Measurements from ENCODE around the gene UNK. TPM values are rescaled to one million over a fixed set of nuclear protein-coding genes. Genes with fewer than 3 reads are reported as not detected.

The UNK gene
- total RNA-seq, 2 experiments from 2014 or later = 33.7 to 36.1 TPM

DNA sequence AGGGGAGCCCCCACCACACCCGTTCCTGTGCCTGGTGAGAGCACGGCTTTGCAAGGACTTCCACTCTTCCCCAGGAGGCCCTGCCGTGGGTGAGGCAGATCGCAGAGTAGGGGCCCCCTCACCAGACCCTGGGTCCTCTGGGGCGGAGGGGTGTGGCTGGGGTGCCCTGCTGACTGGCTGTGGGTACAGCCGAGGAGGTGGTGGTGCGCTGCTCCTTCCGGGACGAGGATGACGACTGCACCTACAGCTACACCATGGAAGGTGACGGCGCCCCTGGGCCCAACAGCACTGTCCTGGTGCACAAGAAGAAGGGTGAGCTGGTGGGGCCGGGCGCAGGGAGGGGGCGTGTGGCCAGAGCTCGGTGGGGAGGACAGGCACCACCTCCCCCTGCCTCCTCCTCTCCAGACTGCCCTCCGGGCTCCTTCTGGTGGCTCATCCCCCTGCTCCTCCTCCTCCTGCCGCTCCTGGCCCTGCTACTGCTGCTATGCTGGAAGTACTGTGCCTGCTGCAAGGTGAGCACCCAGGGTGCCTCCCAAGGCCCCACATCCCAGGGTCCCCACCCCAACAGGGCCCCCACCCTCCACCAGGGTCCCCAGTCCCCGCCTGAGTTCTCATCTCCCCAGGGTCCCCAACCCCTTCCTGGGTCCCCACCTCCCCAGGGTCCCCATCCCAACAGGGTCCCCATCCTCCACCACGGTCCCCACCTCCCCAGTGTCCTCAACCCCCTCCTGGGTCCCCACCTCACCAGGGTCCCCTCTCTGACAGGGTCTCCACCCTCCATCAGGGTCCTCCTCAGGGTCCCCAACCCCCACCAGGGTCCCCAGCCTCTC, 47.3 kb upstream of the UNK start:
- ChIA-PET POLR2A (no interaction called here), CTCF (no interaction called here)
- Histone ChIP-seq H3K27me3 (ENCODE audit: control insufficient read depth in 1 of 2, insufficient read depth in 2 of 2, low read length in 2 of 2) (no peaks in the 10 kb centered on the region), H3K36me3 (ENCODE audit: insufficient read depth, low read length) (no peaks in the 10 kb centered on the region), H3K9me3 (ENCODE audit: control insufficient read depth in 1 of 2, insufficient read depth in 1 of 2, low read length in 2 of 2) (no peaks in the 10 kb centered on the region), H3K4me3 (ENCODE audit: low read length) (no peak overlapping the region), H3K4me1 (ENCODE audit: insufficient read depth, low read length) (peaks cover 3% of the 10 kb centered on the region), H3K27ac (ENCODE audit: low read depth in 1 of 2, low read length in 2 of 2) (no peak overlapping the region)
- DNase-seq (peak in 1 of 14 experiments; percentile 19), ATAC-seq (ENCODE audit: poor library complexity) (no peak)
- no peaks in the 10 kb centered on the region for H3K36me3 Mint-ChIP-seq (ENCODE audit: low read depth)
- no peak overlapping the region for H3K27ac Mint-ChIP-seq
- no peaks in the 10 kb centered on the region for H3K9me3 Mint-ChIP-seq
- no peak overlapping the region for H3K4me3 Mint-ChIP-seq
- peaks cover 5% of the 10 kb centered on the region for H3K4me1 Mint-ChIP-seq (ENCODE audit: low read depth)
- intact Hi-C loops (cut with DNase I, micrococcal nuclease) = no loop called here
- TF ChIP-seq, protein P1, sequence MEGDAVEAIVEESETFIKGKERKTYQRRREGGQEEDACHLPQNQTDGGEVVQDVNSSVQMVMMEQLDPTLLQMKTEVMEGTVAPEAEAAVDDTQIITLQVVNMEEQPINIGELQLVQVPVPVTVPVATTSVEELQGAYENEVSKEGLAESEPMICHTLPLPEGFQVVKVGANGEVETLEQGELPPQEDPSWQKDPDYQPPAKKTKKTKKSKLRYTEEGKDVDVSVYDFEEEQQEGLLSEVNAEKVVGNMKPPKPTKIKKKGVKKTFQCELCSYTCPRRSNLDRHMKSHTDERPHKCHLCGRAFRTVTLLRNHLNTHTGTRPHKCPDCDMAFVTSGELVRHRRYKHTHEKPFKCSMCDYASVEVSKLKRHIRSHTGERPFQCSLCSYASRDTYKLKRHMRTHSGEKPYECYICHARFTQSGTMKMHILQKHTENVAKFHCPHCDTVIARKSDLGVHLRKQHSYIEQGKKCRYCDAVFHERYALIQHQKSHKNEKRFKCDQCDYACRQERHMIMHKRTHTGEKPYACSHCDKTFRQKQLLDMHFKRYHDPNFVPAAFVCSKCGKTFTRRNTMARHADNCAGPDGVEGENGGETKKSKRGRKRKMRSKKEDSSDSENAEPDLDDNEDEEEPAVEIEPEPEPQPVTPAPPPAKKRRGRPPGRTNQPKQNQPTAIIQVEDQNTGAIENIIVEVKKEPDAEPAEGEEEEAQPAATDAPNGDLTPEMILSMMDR (IDR thresholded peaks at IDR 0.05) = no peak
- H3K27me3 Mint-ChIP-seq = no peaks in the 10 kb centered on the region

DNA sequence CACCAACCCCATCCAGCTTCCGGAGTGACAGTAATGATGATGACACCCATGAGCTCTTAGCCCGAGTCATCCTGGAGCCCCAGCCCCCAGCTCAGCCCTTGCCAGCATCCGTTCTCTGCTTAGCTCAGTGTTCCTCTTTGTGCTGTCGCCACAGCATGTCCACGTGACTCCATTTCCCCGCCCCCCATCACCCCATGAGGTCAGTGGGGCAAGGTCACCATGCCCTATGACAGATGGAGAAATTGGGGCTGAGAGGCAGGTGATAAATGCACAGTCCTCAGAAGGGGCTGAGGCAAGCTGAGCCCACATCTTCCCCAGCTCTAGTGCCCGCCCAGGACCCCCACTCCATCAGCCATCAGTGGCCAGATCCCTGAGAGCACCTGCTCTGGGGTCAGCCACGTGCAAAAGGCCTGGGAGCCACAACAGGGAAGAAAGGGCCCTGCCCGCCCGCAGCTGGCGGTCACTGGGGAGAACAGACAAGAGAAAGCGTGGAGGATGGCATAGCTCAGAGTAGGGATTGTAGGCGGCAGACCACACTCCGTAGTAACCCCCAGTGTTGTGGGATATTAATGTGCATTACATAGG, 46.3 kb upstream of the UNK start:
- intact Hi-C loops (cut with DNase I, micrococcal nuclease) = no loop called here
- peak in 3 of 14 experiments; percentile 14 to 75 (median 68) for DNase-seq
- Histone ChIP-seq H3K4me1 (ENCODE audit: insufficient read depth, low read length) (peaks cover 3% of the 10 kb centered on the region), H3K27ac (ENCODE audit: low read depth in 1 of 2, low read length in 2 of 2) (no peak overlapping the region), H3K9me3 (ENCODE audit: control insufficient read depth in 1 of 2, insufficient read depth in 1 of 2, low read length in 2 of 2) (no peaks in the 10 kb centered on the region), H3K27me3 (ENCODE audit: control insufficient read depth in 1 of 2, insufficient read depth in 2 of 2, low read length in 2 of 2) (no peaks in the 10 kb centered on the region), H3K4me3 (ENCODE audit: low read length) (no peak overlapping the region), H3K36me3 (ENCODE audit: insufficient read depth, low read length) (no peaks in the 10 kb centered on the region)
- H3K4me1 Mint-ChIP-seq (ENCODE audit: low read depth) = peaks cover 5% of the 10 kb centered on the region
- no peaks in the 10 kb centered on the region for H3K36me3 Mint-ChIP-seq (ENCODE audit: low read depth)
- TF ChIP-seq, protein P1 (IDR thresholded peaks at IDR 0.05) = no peak
- ChIA-PET CTCF (interaction anchor here (1.7 kb wide), 1 partner anchor 10 kb away, joined by 4 read pairs; no protein-coding TSS in a partner anchor), POLR2A (no interaction called here)
- H3K27me3 Mint-ChIP-seq = no peaks in the 10 kb centered on the region
- no peak overlapping the region for H3K4me3 Mint-ChIP-seq
- no peak overlapping the region for H3K27ac Mint-ChIP-seq
- no peaks in the 10 kb centered on the region for H3K9me3 Mint-ChIP-seq
- ATAC-seq (ENCODE audit: poor library complexity) = no peak

DNA sequence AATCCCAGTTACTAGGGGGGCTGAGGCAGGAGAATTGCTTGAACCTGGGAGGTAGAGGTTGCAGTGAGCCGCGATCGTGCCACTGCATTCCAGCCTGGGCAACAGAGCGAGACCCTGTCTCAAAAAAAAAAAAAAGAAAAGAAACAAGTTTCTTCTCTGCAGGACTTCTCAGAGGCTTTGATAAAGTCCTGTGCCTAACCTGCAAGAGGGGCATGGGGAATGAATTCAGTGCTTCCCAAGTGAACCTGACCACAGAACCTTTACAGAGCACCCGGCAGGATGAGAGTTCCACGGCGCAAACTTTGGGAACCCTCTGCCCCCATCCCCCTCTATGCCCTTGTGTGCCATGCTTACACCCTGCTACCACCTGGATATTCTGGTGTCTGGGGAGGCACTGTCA, 45.4 kb upstream of the UNK start:
- intact Hi-C loops (cut with DNase I, micrococcal nuclease) = no loop called here
- no peak for DNase-seq
- no peak overlapping the region for H3K27ac Mint-ChIP-seq
- no peak overlapping the region for H3K4me3 Mint-ChIP-seq
- POLR2A ChIA-PET = no interaction called here
- no peaks in the 10 kb centered on the region for H3K9me3 ChIP-seq (ENCODE audit: control insufficient read depth in 1 of 2, insufficient read depth in 1 of 2, low read length in 2 of 2)
- no peaks in the 10 kb centered on the region for H3K27me3 Mint-ChIP-seq
- peaks cover 3% of the 10 kb centered on the region for H3K4me1 ChIP-seq (ENCODE audit: insufficient read depth, low read length)
- H3K27ac ChIP-seq (ENCODE audit: low read depth in 1 of 2, low read length in 2 of 2) = no peak overlapping the region
- no peak overlapping the region for H3K4me3 ChIP-seq (ENCODE audit: low read length)
- H3K9me3 Mint-ChIP-seq = no peaks in the 10 kb centered on the region
- H3K36me3 Mint-ChIP-seq (ENCODE audit: low read depth) = no peaks in the 10 kb centered on the region
- H3K27me3 ChIP-seq (ENCODE audit: control insufficient read depth in 1 of 2, insufficient read depth in 2 of 2, low read length in 2 of 2) = no peaks in the 10 kb centered on the region
- no peak for ATAC-seq (ENCODE audit: poor library complexity)
- H3K36me3 ChIP-seq (ENCODE audit: insufficient read depth, low read length) = no peaks in the 10 kb centered on the region
- peaks cover 5% of the 10 kb centered on the region for H3K4me1 Mint-ChIP-seq (ENCODE audit: low read depth)
- TF ChIP-seq, protein P1 (IDR thresholded peaks at IDR 0.05) = no peak
- CTCF ChIA-PET = interaction anchor here (1.7 kb wide), 1 partner anchor 9 kb away, joined by 4 read pairs; no protein-coding TSS in a partner anchor

Measured in CD4-positive, alpha-beta T cell (primary cell).